GM21526 (cell line): ENCODE results near the gene PRDM13.
"Not testable (repeated sequence)": the region's sequence is repeated elsewhere in the genome, so short reads cannot be mapped to it uniquely, and the experiment has no call there.

ENCODE experiments used
- ATAC-seq: cut with Tn5 transposase; IDR thresholded peaks from one replicate; pipeline ENCODE4 v1.9.1; 2021; ENCODE audit warnings: moderate library complexity; ENCODE audit not compliant: unreplicated experiment, low FRiP score

The PRDM13 gene

DNA sequence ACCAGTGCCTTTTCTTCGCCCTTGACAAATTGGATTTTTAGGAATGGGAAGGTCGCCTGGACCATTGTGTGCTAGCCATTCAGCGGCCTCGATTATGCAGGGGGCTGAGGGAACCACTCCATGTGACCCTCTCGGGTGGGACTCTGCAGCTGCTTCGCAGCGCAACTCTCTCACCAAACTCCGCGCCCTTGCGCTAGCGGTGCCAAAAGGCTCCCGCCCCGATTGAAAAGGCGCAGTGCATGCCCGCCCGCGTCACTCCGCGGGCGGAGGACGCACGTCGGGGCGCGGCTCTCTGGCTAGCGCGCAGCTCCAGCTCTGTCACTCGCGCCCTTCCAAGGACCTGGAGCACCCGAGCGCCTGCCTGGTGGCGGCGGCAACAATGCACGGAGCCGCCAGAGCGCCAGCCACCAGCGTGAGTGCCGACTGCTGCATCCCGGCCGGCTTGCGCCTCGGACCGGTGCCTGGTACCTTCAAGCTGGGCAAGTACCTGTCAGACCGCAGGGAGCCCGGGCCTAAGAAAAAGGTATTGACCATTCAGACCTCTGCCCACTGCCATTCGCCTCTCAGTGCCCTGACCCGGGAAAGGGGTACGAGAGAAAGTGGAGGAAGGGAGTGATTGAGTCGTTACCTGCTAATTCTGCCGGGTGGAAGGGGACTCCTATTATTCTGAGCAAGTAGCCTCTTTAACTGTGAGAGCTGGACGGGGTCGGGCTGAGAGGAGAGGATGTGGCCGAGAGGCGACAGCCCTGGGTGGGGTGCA lies at the start of gene PRDM13:
TSS of gene PRDM13 (plus strand) at position 178 of the 760 bp plus-strand sequence. CDS start at position 380, 202 bp downstream.
- no peak for ATAC-seq

GRCh38 chr6:99559057-99559456 lies 47.6 kb upstream of the PRDM13 start:
- ATAC-seq = no peak

GRCh38 chr6:99560668-99561067 lies 46.0 kb upstream of the PRDM13 start:
- ATAC-seq = no peak

DNA sequence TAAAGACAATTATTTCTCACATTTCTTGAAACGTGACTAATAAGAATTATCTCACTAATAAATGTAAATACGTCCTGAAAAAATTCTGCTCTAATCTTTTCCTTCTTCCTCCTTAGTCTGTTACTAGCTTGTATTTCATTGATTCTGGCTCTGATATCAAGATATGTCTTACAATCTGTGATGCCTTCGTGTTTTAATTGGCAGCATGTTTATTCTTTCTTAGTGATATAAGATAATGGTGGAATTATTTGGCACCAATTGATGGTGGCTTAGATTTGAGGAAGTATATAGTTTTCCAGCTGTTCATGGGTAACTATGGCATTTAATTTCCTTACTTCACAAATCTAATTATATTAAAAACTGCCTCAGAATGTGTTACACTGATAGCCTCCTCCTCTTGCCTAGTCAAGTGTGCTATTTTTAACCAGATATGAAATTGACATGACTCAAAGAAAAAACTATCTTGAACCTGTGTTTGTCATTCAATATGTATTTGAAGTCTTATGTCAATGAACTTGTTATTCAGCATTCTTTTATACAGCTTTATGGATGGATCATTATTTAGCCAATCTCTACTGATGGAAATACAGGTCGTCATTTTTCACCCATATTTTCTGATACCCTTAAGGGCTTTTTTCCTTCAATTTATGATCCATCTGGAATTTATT lies 43.4 kb upstream of the PRDM13 start:
- ATAC-seq = no peak

- peak; percentile 97 for ATAC-seq
Observed at GRCh38 chr6:99568103-99568933, 38.3 kb upstream of the PRDM13 start, which contains the start of gene CCNC. TSS of gene CCNC (minus strand) at chr6:99568660. CDS start at chr6:99568527, 133 bp downstream.

- no peak for ATAC-seq
Observed at GRCh38 chr6:99573980-99574617, 32.5 kb upstream of the PRDM13 start.

DNA sequence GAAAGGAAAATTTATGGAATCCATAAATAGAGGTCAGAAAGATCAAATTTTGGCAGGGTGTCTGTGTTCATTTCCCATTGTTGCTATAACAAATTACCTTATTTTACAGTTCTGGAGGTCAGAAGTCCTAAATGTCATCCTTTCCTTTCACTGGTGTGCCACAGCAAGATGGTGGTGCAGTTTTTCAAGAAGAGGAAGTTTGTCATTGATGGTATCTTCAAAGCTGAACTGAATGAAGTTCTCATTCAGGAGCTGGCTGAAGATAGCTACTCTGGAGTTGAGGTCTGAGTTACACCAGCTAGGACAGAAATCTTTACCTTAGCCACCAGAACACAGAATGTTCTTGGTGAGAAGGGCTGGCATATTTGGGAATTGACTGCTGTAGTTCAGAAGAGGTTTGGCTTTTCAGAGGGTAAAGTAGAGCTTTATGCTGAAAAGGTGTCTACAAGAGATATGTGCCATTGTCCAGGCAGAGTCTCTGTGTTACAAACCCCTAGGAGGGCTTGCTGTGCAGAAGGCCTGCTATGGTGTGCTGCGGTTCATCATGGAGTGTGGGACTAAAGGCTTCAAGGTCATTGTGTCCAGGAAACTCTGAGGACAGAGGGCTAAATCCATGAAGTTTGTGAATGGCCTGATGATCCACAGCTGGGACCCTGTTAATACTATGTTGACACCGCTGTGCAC lies 30.9 kb upstream of the PRDM13 start:
- ATAC-seq = no peak

- no peak for ATAC-seq
Observed at GRCh38 chr6:99579781-99580180, 26.9 kb upstream of the PRDM13 start.

DNA sequence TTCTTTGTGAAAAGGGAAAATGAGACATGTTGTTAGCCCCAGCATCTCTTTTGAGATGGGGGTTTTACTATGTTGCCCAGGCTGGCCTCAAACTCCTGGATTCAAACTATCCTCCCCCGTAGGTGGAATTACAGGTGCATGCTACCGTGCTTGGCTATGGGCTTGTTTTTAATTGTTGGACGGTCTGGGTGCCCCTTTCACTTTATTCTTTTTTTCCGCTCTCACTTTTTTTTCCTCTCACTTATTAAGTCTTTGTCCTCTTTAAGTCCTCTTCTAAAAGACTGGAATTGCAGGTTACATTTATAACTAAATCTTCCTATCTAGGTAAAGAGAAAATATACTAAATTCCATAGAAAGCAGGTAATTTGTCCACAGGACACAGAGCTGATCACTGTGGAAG lies 18.8 kb upstream of the PRDM13 start:
- no peak for ATAC-seq

- ATAC-seq = peak; percentile 93
Observed at GRCh38 chr6:99588618-99589289, 17.9 kb upstream of the PRDM13 start.

GRCh38 chr6:99589290-99589672 lies 17.4 kb upstream of the PRDM13 start:
- peak; percentile 35 for ATAC-seq

GRCh38 chr6:99589907-99590493 lies 16.6 kb upstream of the PRDM13 start:
- ATAC-seq = no peak

- no peak for ATAC-seq
Observed at GRCh38 chr6:99590728-99591672, 15.6 kb upstream of the PRDM13 start.

GRCh38 chr6:99591673-99592364 lies 14.8 kb upstream of the PRDM13 start:
- no peak for ATAC-seq

DNA sequence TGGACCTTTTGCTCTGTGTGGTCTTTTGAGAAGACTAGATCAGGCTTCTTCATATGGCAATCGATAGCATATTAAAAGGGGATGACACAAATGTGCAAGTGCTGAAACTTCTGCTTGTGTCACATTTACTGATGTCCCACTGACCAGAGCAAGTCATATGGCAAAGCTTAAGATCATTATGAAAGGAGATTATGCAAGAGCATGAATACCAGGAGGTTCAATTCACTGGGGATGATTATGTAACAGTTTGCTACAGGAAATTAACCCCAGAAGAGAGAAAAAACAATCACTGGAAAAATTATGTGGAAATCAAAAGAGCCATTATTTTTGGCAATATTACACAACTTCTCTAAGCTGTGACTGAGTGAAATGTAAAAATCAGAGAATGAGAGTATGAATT lies 13.7 kb upstream of the PRDM13 start:
- no peak for ATAC-seq

DNA sequence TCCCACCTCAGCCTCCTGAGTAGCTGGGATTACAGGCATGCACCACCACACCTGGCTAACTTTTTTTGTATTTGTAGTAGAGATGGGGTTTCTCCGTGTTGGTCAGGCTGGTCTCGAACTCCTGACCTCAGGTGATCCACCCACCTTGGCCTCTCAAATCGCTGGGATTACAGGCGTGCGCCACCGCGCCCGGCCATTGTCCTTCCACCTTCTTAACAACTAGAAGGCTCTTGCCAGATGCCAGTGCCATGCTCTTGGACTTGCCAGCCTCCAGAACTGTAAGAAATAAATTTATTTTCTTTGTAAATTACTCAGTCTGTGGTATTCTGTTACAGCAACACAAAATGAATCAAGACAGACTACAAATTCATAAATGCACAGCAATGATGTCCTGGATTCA lies 11.9 kb upstream of the PRDM13 start:
- not testable (repeated sequence) for ATAC-seq
